GM19324 (cell line): ENCODE results near the gene BCAR3.
A peak's percentile ranks its signal among the peaks of the same experiment; 100 is the strongest.
"Not testable (repeated sequence)": the region's sequence is repeated elsewhere in the genome, so short reads cannot be mapped to it uniquely, and the experiment has no call there.

ENCODE experiments used
- ATAC-seq: cut with Tn5 transposase; IDR thresholded peaks from one replicate; pipeline ENCODE4 v1.9.1; 2021; ENCODE audit warnings: mild to moderate bottlenecking, moderate library complexity; ENCODE audit not compliant: unreplicated experiment, low FRiP score

The BCAR3 gene

GRCh38 chr1:93602101-93602500, 79.5 kb downstream of the BCAR3 start:
- no peak for ATAC-seq

GRCh38 chr1:93601686-93602085, 80.0 kb downstream of the BCAR3 start:
- ATAC-seq: no peak

GRCh38 chr1:93600663-93601062, 81.0 kb downstream of the BCAR3 start:
- ATAC-seq: no peak

GRCh38 chr1:93599479-93599878, 82.2 kb downstream of the BCAR3 start:
- no peak for ATAC-seq

GRCh38 chr1:93598861-93599439, 82.7 kb downstream of the BCAR3 start:
- ATAC-seq: no peak

GRCh38 chr1:93598396-93598795, 83.2 kb downstream of the BCAR3 start:
- no peak for ATAC-seq

- no peak for ATAC-seq
Measured at GRCh38 chr1:93597709-93598108, 83.9 kb downstream of the BCAR3 start.

GRCh38 chr1:93596329-93597089, 85.1 kb downstream of the BCAR3 start:
- ATAC-seq: no peak

GRCh38 chr1:93595743-93596142, 85.9 kb downstream of the BCAR3 start:
- ATAC-seq: no peak

GRCh38 chr1:93595266-93595665, 86.4 kb downstream of the BCAR3 start:
- no peak for ATAC-seq

GRCh38 chr1:93594603-93594880, 87.1 kb downstream of the BCAR3 start:
- no peak for ATAC-seq

GRCh38 chr1:93593854-93594602, 87.6 kb downstream of the BCAR3 start:
- ATAC-seq: no peak

GRCh38 chr1:93592551-93592949, 89.1 kb downstream of the BCAR3 start:
- ATAC-seq: no peak

- ATAC-seq: peak; percentile 80
Measured at GRCh38 chr1:93591676-93592550, 89.7 kb downstream of the BCAR3 start.

GRCh38 chr1:93591291-93591675, 90.4 kb downstream of the BCAR3 start:
- not testable (repeated sequence) for ATAC-seq

- no peak for ATAC-seq
Measured at GRCh38 chr1:93588955-93589354, 92.7 kb downstream of the BCAR3 start.

GRCh38 chr1:93588206-93588605, 93.4 kb downstream of the BCAR3 start:
- no peak for ATAC-seq

- no peak for ATAC-seq
Measured at GRCh38 chr1:93587354-93587753, 94.3 kb downstream of the BCAR3 start.

GRCh38 chr1:93585059-93585966, 96.3 kb downstream of the BCAR3 start:
- no peak for ATAC-seq
